GM12891 (cell line): ENCODE results near the gene EXOC3.

ENCODE experiments used
- POLR2A ChIP-seq: IDR thresholded peaks from 2 replicates; pipeline ENCODE4 v1.6.1; 2011; ENCODE audit warnings: low read depth, low read length, control low read depth
- POLR2AphosphoS5 ChIP-seq: IDR thresholded peaks from 2 replicates; pipeline ENCODE4 v1.6.1; 2011; ENCODE audit warnings: low read depth, low read length, control low read depth
- TAF1 ChIP-seq: IDR thresholded peaks from 2 replicates; pipeline ENCODE4 v1.6.1; 2011; ENCODE audit warnings: low read depth, low read length, control low read depth

DNA sequence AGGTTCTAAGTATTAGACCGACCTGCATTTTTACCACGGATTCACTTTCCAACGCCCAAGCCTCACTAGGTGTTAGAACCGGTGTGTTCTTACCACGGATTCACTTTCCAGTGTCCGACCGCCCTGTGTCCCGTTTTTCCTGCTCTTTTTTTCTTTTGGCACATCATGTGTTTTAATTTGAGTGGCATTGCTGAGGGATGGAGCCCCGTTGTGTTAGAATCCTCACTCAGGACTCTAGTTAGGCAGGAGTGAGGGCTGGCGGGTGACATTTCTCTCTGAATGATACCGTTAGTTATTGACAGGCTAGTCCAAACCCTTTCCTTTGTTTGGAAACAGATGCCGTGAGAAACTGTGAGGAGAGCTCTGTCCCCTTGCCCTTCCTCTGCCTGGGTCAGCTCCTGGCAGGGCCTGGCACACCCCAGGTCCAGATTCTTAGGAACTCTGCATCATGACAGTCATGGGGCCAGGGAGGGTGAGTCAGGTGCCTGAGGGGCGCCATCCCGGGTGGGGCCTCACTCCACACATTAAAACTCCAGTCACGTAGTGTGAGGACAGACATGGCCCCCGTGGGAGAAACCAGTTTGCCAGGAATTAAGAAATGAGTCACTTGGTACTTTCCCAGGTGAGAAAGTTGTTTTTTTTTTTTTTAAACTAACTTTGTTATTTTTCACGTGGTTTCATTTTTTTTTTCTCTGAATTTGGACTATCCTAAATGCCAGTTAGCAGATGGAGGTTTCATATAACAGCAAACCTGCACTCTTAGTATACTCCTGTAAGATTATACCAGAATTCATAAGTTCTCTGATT, 15.8 kb downstream of the EXOC3 start:
- no peak for TF ChIP-seq TAF1
- TF ChIP-seq POLR2A: no peak
- no peak for TF ChIP-seq POLR2AphosphoS5
